Keratinocyte (primary cell): ENCODE data around the gene HTT-AS.

Experiments used
- CTCF ChIP-seq, 3 experiments: IDR thresholded peaks in 1 of 3; conservative IDR thresholded peaks in 1 of 3; optimal IDR thresholded peaks in 1 of 3; 2 replicates in 2 of 3; 3 replicates in 1 of 3; pipeline versions ENCODE3 to v1.5.1; 2011; ENCODE audit warnings: low read length in 3 of 3, mild to moderate bottlenecking in 3 of 3, moderate library complexity in 2 of 3, control low read depth in 1 of 3, inconsistent platforms in 1 of 3; ENCODE audit not compliant: insufficient read depth in 2 of 3; ENCODE audit errors: extremely low read depth in 1 of 3
- EZH2 ChIP-seq: IDR thresholded peaks from one replicate; pipeline ENCODE4 v1.6.1; 2012; ENCODE audit warnings: inconsistent platforms, mild to moderate bottlenecking, low read length, moderate library complexity

- no peak for TF ChIP-seq CTCF (optimal IDR thresholded peaks at IDR 0.05 in 1 of 3, IDR thresholded peaks at IDR 0.05 in 1 of 3, conservative IDR thresholded peaks at IDR 0.05 in 1 of 3; ENCODE audit: extremely low read depth in 1 of 3, insufficient read depth in 2 of 3, low read length in 3 of 3)
- no peak for TF ChIP-seq EZH2
Observed at GRCh38 chr4:3079694-3080123, 5.4 kb upstream of the HTT-AS start.
